ENCODE data around the gene OR11A1.
"Not testable (repeated sequence)": the region's sequence is repeated elsewhere in the genome, so short reads cannot be mapped to it uniquely, and the experiment has no call there.

Gene OR11A1

DNA sequence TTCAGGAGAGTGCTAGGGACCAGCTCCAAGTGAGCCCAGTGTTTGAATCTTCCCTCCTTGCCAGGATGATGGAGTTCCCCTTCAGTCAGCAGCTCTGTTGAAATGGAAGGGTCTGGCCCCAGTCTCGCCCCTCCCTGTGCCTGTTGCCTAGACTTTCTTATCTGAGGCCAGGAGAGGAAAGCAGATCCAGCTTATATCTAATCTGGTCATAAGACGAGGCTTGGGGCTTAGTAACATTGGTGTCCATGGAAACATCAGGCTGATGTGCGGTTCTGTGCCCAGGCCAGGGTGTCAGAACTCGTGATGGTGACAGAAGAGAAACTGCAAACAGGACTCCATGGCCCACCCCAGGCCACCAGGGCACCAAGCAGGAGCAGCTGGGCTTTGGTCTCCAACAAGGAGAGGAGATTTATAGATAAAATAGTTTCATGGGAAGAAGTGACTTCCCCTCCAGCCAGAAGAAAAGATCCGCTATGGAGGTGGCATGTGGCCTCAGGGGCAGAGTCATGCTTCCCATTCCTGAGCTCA is 21.1 kb upstream of the OR11A1 start:
- DNase-seq = no peak

- DNase-seq = no peak
Measured at GRCh38 chr6:29474996-29475395, 18.1 kb upstream of the OR11A1 start.

DNA sequence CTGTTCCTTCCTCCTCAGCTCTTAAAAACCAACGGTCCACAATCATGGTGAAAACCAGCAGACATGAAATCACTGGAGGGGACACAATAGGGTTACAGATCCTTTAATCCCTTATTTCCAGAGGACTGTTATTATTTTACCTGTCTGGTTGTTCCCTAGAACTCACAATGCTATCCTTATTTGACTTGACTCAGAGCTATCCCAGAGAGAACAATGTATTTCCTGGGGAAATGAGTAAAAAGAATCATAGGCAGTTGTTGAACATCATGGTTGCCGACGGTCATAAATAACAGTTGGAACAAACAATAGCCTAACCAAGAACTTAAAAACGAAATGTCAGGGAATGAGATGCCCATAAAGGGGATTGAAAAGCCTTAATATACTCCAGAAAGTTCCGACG is 9.4 kb upstream of the OR11A1 start:
- DNase-seq = no peak

- no peak for DNase-seq
Measured at GRCh38 chr6:29465801-29466200, 8.9 kb upstream of the OR11A1 start.

DNA sequence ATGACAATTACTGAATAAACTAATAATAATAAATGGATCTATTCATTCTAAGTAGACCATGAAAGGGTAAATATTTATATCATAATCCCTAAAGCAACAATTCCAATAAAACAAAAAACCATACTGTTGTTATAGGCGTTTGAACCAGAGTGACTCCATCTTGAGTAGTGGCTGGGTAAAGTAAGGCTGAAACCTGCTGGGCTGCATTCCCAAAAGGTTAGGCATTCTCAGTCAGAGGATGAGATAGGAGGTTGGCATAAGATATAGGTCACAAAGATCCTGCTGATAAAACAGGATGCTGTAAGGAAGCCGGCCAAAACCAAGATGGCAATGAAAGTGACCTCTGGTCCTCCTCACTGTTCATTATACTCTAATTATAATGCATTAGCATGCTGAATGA is 8.4 kb upstream of the OR11A1 start:
- DNase-seq = no peak

DNA sequence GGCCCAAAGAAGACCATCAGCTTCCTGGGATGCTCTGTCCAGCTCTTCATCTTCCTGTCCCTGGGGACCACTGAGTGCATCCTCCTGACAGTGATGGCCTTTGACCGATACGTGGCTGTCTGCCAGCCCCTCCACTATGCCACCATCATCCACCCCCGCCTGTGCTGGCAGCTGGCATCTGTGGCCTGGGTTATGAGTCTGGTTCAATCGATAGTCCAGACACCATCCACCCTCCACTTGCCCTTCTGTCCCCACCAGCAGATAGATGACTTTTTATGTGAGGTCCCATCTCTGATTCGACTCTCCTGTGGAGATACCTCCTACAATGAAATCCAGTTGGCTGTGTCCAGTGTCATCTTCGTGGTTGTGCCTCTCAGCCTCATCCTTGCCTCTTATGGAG is 5.2 kb upstream of the OR11A1 start:
- DNase-seq = no peak

DNA sequence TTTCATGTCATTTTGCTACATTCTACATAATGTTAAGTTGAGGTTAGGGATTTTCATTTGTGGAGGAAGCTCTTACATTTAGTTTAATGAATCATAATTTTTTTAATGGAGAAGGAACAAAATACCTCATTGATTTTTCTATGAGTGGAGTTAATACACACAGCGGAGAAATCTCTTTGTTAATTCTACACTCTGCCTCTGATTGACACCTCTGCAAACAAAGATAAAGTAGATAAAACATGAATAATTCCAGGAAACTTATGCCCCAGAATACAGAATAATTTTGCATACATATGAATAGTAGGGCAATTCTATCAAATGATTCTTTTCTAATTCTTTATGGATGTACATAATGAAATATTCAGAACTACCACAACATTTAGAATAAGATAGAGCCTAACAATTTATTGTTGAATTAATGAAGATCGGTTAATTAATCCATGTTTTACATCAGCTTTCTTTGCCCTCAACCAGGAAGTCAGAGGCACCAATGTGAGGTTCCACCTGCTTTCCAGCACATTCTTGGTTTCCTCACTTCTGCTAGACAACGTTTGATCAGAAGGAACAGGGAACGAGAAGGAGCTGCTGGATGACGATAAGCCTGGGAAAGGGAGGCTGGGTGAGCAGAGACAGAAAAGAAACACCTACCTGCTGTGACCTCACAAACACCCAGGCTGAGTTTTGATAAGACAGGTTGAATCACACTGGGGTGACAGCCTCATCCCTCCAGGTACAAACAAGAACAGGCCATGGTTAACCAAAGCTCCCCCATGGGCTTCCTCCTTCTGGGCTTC is 4.3 kb upstream of the OR11A1 start:
- DNase-seq = no peak

GRCh38 chr6:29451471-29452193 is 5.2 kb downstream of the OR11A1 start:
- DNase-seq = no peak

DNA sequence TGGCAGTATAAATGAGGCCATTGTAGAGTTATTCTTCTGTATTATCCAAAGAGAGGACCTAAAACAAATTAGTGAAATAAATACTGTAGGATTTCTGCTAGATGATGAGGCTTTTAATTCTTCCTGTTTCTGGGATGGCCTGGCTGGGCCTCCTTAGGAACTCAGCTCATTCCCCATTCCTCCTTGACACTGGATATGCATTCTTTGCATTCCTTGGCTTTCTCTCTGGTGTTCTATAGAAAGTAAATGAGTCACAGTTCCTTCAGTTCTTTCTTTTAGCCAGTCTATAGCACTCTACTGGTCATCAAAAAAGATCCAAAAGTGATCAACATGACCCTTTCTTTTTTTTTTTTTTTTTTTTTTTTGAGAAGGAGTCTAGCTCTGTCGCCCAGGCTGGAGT is 9.2 kb downstream of the OR11A1 start:
- no peak for DNase-seq

- DNase-seq = not testable (repeated sequence)
Measured at GRCh38 chr6:29444031-29444430, 12.8 kb downstream of the OR11A1 start.

DNA sequence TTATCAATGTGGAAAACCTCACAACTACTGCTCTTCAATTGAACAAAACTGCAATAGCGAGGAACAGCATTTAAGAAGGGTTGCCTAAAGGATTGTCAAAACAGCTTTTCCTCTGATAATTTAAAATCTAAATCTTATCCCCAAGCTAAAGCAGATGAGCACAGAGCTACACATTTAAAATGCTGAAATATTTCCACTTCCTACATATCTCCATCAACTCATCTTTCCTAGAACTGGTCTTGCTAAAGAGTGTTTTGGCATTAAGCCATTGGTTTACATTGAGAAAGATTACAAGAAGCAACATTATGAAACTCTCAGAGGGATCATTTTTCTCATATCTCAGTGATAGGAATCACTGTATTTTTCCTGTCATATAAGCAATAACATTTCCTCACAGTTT is 14.2 kb downstream of the OR11A1 start:
- DNase-seq = no peak

DNA sequence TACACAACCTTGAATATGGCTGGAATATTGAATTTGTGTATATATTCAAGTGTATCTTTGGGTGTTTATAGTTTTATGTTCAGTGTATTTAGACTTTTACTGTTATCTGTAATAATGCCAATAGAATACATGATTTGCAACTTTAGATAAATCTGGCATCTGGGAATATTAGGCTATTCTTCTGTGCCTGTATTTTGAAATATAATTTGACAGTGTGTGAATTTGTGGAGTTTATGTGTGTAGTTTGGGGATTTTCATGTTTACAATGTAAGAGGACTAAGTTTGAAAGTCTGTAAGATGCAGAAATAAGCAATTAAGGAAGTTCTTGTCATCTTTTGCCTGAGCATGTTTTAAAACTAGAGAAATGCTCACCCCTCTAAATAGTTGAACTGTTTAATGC is 17.9 kb downstream of the OR11A1 start, which contains the start of gene OR10C1:
Gene OR10C1, plus strand, starts transcription at position 301 of the 400 bp plus-strand sequence. CDS start 710 bp downstream, outside the sequence.
- no peak for DNase-seq

- peak; percentile 35 for DNase-seq
Measured at GRCh38 chr6:29436730-29437129, 20.1 kb downstream of the OR11A1 start.

DNA sequence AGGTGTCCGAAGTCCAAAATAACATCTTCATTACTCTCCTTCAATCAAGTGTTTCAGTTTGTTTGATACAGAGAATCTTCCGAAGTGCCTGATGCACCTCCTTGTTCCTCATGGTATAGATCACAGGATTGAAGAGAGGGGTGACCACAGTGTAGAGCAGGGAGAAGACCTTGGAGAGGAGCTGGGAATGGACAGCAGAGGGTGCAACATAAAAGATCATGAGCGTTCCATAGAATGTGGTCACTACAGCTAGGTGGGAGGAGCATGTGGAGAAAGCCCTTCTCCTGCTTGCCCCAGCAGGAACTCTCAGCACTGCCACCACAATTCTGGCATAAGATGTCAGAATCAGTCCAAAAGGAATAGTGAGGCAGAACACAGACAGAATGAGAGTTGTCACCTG is 30.2 kb downstream of the OR11A1 start:
- no peak for DNase-seq

DNA sequence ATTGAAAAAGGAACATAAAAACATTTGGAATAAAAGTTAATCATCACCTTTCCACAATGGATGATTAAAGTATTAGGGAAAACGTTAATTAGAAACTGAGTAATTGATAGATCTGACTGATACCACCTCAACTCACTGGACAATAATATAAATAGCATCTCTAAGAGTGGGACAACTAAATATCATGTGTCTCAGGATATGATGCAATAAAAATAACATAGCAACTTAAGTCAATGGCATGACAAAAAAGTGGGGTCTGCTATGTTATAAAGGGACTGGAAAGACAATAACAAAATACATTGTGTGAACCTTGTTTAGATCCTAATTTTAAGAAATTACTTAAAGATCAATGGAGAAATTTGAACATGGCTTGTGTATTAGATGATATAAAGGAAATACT is 31.8 kb downstream of the OR11A1 start:
- no peak for DNase-seq

DNA sequence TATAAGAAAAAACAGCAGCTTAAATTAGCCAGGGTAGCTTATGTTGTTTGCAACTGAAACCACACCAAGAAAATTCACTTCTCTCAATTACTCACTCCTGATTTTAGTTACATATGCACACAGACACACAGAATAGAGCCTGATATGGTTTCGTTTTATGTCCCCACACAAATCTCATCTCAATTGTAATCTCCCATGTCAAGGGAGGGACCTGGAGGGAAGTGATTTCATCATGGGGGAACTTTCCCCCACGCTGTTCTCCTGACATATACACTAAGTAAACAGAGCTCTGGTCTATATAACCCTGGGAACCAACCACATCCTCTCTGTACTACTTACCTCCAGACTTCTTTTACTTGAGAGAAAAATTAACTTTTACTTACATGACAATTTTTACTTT is 32.3 kb downstream of the OR11A1 start:
- DNase-seq = no peak

DNA sequence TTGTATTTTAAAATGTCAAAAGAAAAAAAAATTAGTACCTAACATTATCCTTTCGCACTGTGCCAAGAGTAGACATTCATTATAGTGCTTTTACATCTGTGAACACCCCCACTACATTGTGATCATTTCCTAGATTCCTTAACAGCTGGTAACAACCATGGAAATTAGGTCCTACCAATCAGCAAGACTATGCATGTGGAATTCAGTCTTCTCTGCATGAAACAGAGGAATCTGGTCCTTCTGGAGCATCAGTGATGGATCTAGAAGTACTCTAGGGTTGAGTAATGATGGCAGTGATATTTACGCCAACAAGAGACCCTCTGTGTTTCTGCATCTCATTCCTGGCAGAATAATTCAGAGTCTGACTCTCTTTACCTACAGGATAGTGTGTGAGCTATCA is 32.7 kb downstream of the OR11A1 start:
- DNase-seq = no peak

- no peak for DNase-seq
Measured at GRCh38 chr6:29419516-29419915, 37.4 kb downstream of the OR11A1 start.

- no peak for DNase-seq
Measured at GRCh38 chr6:29414588-29414987, 42.3 kb downstream of the OR11A1 start, which contains the start of gene OR12D1. Gene OR12D1, plus strand, starts transcription at chr6:29414928.

GRCh38 chr6:29403801-29404200 is 53.1 kb downstream of the OR11A1 start:
- DNase-seq = no peak

- no peak for DNase-seq
Measured at GRCh38 chr6:29399525-29399924, 57.3 kb downstream of the OR11A1 start.

DNA sequence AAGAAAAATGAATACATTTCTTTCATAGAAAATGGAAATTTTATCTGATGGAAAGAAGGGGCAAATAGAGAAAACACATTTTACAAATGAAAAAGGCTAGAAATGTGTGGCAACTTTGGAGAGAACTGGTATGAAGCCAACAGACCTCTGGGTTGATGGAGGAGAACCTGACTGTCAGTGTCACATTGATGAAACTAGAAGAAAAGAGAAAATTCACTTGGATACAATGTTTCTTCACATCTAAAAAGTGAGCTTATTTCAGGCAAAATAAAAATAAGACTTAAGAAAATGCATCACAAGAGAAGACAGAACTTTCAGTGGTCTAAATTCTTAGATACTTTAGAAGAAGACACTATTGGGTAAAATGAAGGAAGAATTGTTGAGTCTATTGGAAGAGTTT is 61.5 kb downstream of the OR11A1 start, which contains the start of gene OR12D2:
Gene OR12D2, plus strand, starts transcription at position 301 of the 400 bp plus-strand sequence. CDS start 1,069 bp downstream, outside the sequence.
- DNase-seq = no peak

DNA sequence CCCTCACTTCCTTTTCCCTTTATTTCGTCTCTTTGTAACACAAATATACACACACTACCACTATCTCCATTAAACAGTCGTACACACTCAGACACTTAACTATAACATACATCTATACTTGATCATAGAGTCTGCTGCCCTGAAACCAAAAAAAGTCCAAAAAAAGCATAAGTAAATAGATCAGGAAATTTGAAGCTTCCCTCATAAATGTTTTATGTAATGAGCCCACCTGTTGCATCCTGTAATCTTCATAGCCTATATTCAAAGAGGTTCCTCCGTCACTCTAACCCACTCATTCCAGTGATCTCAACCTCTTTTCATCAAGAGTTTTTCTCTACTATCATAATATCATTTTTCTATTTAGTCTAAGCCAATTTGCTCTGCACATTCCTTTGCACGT is 68.3 kb downstream of the OR11A1 start:
- DNase-seq = no peak

DNA sequence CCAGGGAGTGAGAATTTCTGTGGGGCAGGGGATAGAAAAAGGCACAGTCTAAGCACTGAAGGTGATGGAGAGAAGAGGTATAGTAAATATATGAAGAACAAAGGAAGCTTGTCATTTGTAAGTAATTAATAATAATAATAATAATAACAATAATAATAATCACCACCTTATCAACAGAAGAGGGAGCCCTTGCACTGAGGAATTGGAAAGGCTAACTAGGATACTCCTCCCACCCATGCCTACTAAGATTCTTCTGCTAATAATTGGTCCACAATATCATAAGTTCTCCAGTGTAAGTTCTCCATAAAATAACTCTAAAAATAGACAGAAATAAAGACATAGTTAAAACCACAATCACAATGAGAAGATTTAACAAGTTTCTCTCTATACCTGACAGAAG is 80.9 kb downstream of the OR11A1 start:
- no peak for DNase-seq

Measured in NCI-H2227 treated with DMSO at 0.1 percent for 48 hours (cell line).